Tibial nerve (tissue), 4 donors: ENCODE data around the gene FUT9. TPM values are rescaled to one million over a fixed set of nuclear protein-coding genes. Genes with fewer than 3 reads are reported as not detected.

ENCODE experiments used
- DNase-seq, 2 donors: peaks; one replicate each; pipeline ENCODE4 v3.0.0-alpha.2; 2019; ENCODE audit warnings: low spot score in 2 of 2
- H3K27ac ChIP-seq, 4 donors: fragments of 200-600 bp; sonication (generic) in 3 of 4; one replicate each; pipeline ENCODE4 v1.5.1; 2017 to 2019; ENCODE audit warnings: mild to moderate bottlenecking in 1 of 4
- H3K27me3 ChIP-seq, 2 donors: fragments of 200-600 bp; sonication (generic) in 1 of 2; one replicate each; pipeline versions ENCODE4 v1.5.1 to v1.6.0; 2017 to 2019
- H3K36me3 ChIP-seq, 3 donors: fragments of 200-600 bp; sonication (generic); one replicate each; pipeline ENCODE4 v1.5.1; 2018 to 2019
- H3K4me1 ChIP-seq, 4 donors: fragments of 200-600 bp; sonication (generic) in 3 of 4; one replicate each; pipeline ENCODE4 v1.5.1; 2017 to 2019
- H3K4me3 ChIP-seq, 4 donors: fragments of 200-600 bp; sonication (generic) in 3 of 4; one replicate each; pipeline ENCODE4 v1.5.1; 2017 to 2019; ENCODE audit warnings: mild to moderate bottlenecking in 1 of 4, moderate library complexity in 1 of 4
- H3K9me3 ChIP-seq, 4 donors: fragments of 200-600 bp; sonication (generic) in 3 of 4; one replicate each; pipeline ENCODE4 v1.5.1; 2017 to 2019
- EP300 ChIP-seq, 2 donors: sonication (generic); formaldehyde crosslinking; IDR thresholded peaks; one replicate each; pipeline ENCODE4 v1.6.1; 2017; ENCODE audit warnings: antibody characterized with exemption in 2 of 2, mild to moderate bottlenecking in 1 of 2
- POLR2A ChIP-seq, 2 donors: fragments of 450-650 bp; IDR thresholded peaks; one replicate each; pipeline ENCODE4 v1.6.1; 2017; ENCODE audit warnings: antibody characterized with exemption in 2 of 2, mild to moderate bottlenecking in 2 of 2, moderate library complexity in 2 of 2
- WGBS, 2 donors: methylation state at CpG; one replicate each; pipeline ENCODE4 v1.1.5; 2018; 5-methylcytosine and 5-hydroxymethylcytosine counted together
- total RNA-seq, 4 donors: library from RNA; depleted of rRNA; stranded (reverse); fragments of >200 nt; gene quantifications; one replicate each; pipeline ENCODE4 v1.1.0, GENCODE V29; 2016
- TF ChIP-seq, protein P1 (sequence below), 5 experiments: fragments of 200-600 bp in 3 of 5; fragments of 450-650 bp in 2 of 5; sonication (generic) in 3 of 5; IDR thresholded peaks; one replicate each; pipeline ENCODE4 v1.5.1; 2016 to 2019; ENCODE audit warnings: antibody characterized with exemption in 5 of 5, mild to moderate bottlenecking in 3 of 5, moderate library complexity in 2 of 5

The FUT9 gene
- total RNA-seq, 4 donors from 2014 or later: not detected

DNA sequence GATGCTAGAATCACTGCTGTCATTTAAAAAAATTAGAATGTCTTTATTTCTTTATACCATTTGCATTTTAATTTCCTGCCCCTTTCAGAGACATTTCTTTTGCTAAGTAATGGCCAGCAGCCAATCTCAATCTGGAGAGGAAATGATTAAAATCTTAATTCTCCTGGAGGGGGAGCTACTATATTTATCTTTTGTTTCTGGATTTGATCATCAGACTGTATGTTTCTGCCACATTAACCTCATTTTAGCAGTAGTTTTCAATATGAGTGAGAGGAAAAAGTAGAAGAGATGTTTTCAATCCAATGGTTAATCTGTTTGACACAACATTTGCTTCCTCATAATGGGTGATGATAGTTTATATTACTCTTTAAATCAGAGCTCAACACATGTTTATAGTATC lies 138.0 kb downstream of the FUT9 start:
- DNase-seq: no peak
- TF ChIP-seq EP300 (IDR thresholded peaks at IDR 0.05) (no peak), POLR2A (IDR thresholded peaks at IDR 0.05) (no peak)
- TF ChIP-seq, protein P1, sequence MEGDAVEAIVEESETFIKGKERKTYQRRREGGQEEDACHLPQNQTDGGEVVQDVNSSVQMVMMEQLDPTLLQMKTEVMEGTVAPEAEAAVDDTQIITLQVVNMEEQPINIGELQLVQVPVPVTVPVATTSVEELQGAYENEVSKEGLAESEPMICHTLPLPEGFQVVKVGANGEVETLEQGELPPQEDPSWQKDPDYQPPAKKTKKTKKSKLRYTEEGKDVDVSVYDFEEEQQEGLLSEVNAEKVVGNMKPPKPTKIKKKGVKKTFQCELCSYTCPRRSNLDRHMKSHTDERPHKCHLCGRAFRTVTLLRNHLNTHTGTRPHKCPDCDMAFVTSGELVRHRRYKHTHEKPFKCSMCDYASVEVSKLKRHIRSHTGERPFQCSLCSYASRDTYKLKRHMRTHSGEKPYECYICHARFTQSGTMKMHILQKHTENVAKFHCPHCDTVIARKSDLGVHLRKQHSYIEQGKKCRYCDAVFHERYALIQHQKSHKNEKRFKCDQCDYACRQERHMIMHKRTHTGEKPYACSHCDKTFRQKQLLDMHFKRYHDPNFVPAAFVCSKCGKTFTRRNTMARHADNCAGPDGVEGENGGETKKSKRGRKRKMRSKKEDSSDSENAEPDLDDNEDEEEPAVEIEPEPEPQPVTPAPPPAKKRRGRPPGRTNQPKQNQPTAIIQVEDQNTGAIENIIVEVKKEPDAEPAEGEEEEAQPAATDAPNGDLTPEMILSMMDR (IDR thresholded peaks at IDR 0.05): no peak
- Histone ChIP-seq H3K9me3 (no peaks in the 10 kb centered on the region), H3K27ac (no peak overlapping the region), H3K27me3 (no peaks in the 10 kb centered on the region), H3K4me1 (no peaks in the 10 kb centered on the region), H3K4me3 (no peak overlapping the region), H3K36me3 (no peaks in the 10 kb centered on the region)

DNA sequence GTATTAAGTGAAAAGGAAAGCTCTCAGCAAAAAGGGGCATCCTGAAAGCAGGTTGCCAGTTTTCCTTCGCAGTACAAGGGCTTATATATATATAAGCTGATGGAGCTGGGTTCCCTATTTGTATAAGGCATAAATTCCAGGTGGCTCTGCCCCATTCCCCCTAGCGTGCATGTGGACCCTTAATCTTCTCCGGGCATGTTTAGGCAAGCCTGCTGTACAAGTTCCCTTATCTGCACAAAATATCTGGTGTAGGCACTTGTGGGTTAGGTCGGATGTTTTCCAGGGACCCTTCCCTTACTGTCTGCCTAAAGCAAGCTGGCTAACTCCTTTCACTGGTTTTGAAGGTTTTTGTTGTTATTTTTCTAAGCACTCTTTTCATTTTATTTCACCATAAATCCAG lies 140.7 kb downstream of the FUT9 start:
- H3K9me3 ChIP-seq: no peaks in the 10 kb centered on the region
- no peak for TF ChIP-seq POLR2A (IDR thresholded peaks at IDR 0.05)
- no peak for TF ChIP-seq EP300 (IDR thresholded peaks at IDR 0.05)
- TF ChIP-seq, protein P1 (IDR thresholded peaks at IDR 0.05): no peak
- H3K27me3 ChIP-seq: no peaks in the 10 kb centered on the region
- H3K36me3 ChIP-seq: no peaks in the 10 kb centered on the region
- H3K4me1 ChIP-seq: no peaks in the 10 kb centered on the region
- no peak overlapping the region for H3K27ac ChIP-seq
- no peak overlapping the region for H3K4me3 ChIP-seq
- 70 to 83% methylated on average over 4 of the region's 4 CpGs for WGBS, 2 donors
- DNase-seq: no peak

GRCh38 chr6:96157018-96157565 lies 141.3 kb downstream of the FUT9 start:
- TF ChIP-seq EP300 (IDR thresholded peaks at IDR 0.05) (no peak), POLR2A (IDR thresholded peaks at IDR 0.05) (no peak)
- TF ChIP-seq, protein P1 (IDR thresholded peaks at IDR 0.05): no peak
- H3K4me3 ChIP-seq: peak overlapping the region in 1 of 4 donors; percentile 6
- DNase-seq: no peak
- H3K27ac ChIP-seq: no peak overlapping the region
- no peaks in the 10 kb centered on the region for H3K36me3 ChIP-seq
- H3K27me3 ChIP-seq: no peaks in the 10 kb centered on the region
- no peaks in the 10 kb centered on the region for H3K9me3 ChIP-seq
- no peaks in the 10 kb centered on the region for H3K4me1 ChIP-seq
- 63 to 70% methylated on average over 3 of the region's 3 CpGs for WGBS, 2 donors

- Histone ChIP-seq H3K27ac (no peak overlapping the region), H3K36me3 (no peaks in the 10 kb centered on the region), H3K9me3 (no peaks in the 10 kb centered on the region), H3K4me1 (no peaks in the 10 kb centered on the region), H3K4me3 (no peak overlapping the region), H3K27me3 (no peaks in the 10 kb centered on the region)
- 13 to 15% methylated on average over 2 of the region's 2 CpGs for WGBS, 2 donors
- DNase-seq: no peak
- TF ChIP-seq POLR2A (IDR thresholded peaks at IDR 0.05) (no peak), EP300 (IDR thresholded peaks at IDR 0.05) (no peak)
- TF ChIP-seq, protein P1 (IDR thresholded peaks at IDR 0.05): no peak
These were observed 146.9 kb downstream of the FUT9 start for GRCh38 chr6:96162711-96163120.

DNA sequence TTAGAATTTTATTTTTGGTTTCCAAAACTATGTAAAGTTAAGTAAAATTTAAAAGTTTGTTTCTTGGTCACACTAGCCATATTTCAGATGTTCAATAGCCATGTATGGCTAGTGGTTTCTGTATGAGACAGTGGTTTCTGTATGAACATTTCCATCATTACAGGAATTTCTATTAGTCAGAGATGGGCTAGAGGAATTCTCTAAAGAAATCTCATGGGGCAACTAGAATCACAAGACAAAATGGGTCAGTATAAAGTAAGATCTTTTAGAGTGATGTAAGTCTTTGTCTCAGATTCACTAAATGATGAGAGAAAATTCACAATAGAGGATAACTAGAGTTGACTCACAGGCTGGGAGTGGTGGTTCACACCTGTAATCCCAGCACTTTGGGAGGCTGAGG lies 149.0 kb downstream of the FUT9 start:
- Histone ChIP-seq H3K4me1 (no peaks in the 10 kb centered on the region), H3K27ac (no peak overlapping the region), H3K4me3 (no peak overlapping the region), H3K9me3 (no peaks in the 10 kb centered on the region), H3K27me3 (no peaks in the 10 kb centered on the region), H3K36me3 (no peaks in the 10 kb centered on the region)
- TF ChIP-seq, protein P1 (IDR thresholded peaks at IDR 0.05): no peak
- TF ChIP-seq EP300 (IDR thresholded peaks at IDR 0.05) (no peak), POLR2A (IDR thresholded peaks at IDR 0.05) (no peak)
- DNase-seq: no peak
